Measurements from ENCODE around the gene COPB2.

- no peak for TF ChIP-seq TAF1 (IDR thresholded peaks at IDR 0.05; ENCODE audit: low read depth, low read length)
- no peak for TF ChIP-seq POLR2A (IDR thresholded peaks at IDR 0.05; ENCODE audit: low read depth, low read length)
- TF ChIP-seq SPI1 (IDR thresholded peaks at IDR 0.05; ENCODE audit: low read depth, low read length) = no peak
- TF ChIP-seq POLR2AphosphoS5 (IDR thresholded peaks at IDR 0.05; ENCODE audit: low read depth, low read length) = no peak
- TF ChIP-seq POU2F2 (IDR thresholded peaks at IDR 0.05; ENCODE audit: low read depth, low read length) = no peak
- TF ChIP-seq PAX5 (IDR thresholded peaks at IDR 0.05; ENCODE audit: insufficient read depth, low read length, severe bottlenecking) = no peak
Measured at GRCh38 chr3:139394116-139394515, 4.7 kb upstream of the COPB2 start.
